SK-N-SH (cell line): ENCODE data around the gene LMOD3. TPM values are rescaled to one million over a fixed set of nuclear protein-coding genes. Genes with fewer than 3 reads are reported as not detected.
A peak's percentile ranks its signal among the peaks of the same experiment; 100 is the strongest.

Experiments
- CTCF ChIA-PET: fragments of 300-600, 350-600 bp; formaldehyde crosslinking; extraction: SDS; loops from one replicate; lab custom pipeline; 2021; lab: Yijun Ruan, JAX
- POLR2A ChIA-PET: fragments of 350-600 bp; sonication (Branson Sonifier 250); formaldehyde crosslinking; extraction: SDS; loops from one replicate; lab custom pipeline; 2020; ENCODE audit warnings: antibody characterized with exemption, inconsistent platforms; lab: Yijun Ruan, JAX
- DNase-seq: peaks from one replicate; pipeline ENCODE4 v3.0.0; 2012
- H2AFZ ChIP-seq: fragments of 200-600 bp; sonication (generic); 2 replicates; pipeline ENCODE4 v1.8.1; 2016; ENCODE audit warnings: antibody characterized with exemption, mild to moderate bottlenecking, low read depth
- H3F3A ChIP-seq: fragments of 200-600 bp; sonication (generic); replicated peaks from 2 replicates; pipeline ENCODE3; 2016; ENCODE audit warnings: antibody characterized with exemption, mild to moderate bottlenecking; ENCODE audit not compliant: insufficient read depth
- H3K27ac ChIP-seq, 2 experiments: fragments of 200-500 bp in 1 of 2; fragments of 200-600 bp in 1 of 2; sonication (Bioruptor generic) in 1 of 2; sonication (generic), shearing (Covaris generic) in 1 of 2; 2 replicates each; pipeline versions ENCODE4 v1.5.1 to v1.6.1; 2014 to 2016; ENCODE audit warnings: low read depth in 2 of 2, inconsistent platforms in 1 of 2, low read length in 1 of 2, mild to moderate bottlenecking in 1 of 2, mixed read lengths in 1 of 2
- H3K27me3 ChIP-seq: fragments of 200-600 bp; sonication (generic), shearing (Covaris generic); 2 replicates; pipeline ENCODE4 v1.6.1; 2016; ENCODE audit warnings: mixed run types; ENCODE audit not compliant: insufficient read depth
- H3K36me3 ChIP-seq, 2 experiments: fragments of 200-500 bp in 1 of 2; fragments of 200-600 bp in 1 of 2; sonication (Bioruptor generic) in 1 of 2; sonication (generic) in 1 of 2; replicated peaks in 1 of 2; 2 replicates each; pipeline versions ENCODE3 to v1.5.1; 2014 to 2016; ENCODE audit warnings: low read length in 1 of 2, mild to moderate bottlenecking in 1 of 2; ENCODE audit not compliant: insufficient read depth in 2 of 2, control insufficient read depth in 1 of 2
- H3K4me1 ChIP-seq, 2 experiments: fragments of 200-500 bp in 1 of 2; fragments of 200-600 bp in 1 of 2; sonication (Bioruptor generic) in 1 of 2; sonication (generic), shearing (Covaris generic) in 1 of 2; 2 replicates each; pipeline versions ENCODE4 v1.5.1 to v1.6.1; 2014 to 2016; ENCODE audit warnings: low read depth in 1 of 2, low read length in 1 of 2, mixed run types in 1 of 2; ENCODE audit not compliant: insufficient read depth in 2 of 2, control insufficient read depth in 1 of 2
- H3K4me2 ChIP-seq: fragments of 200-600 bp; sonication (generic), shearing (Covaris generic); 2 replicates; pipeline ENCODE4 v1.6.1; 2017; ENCODE audit warnings: mixed run types
- H3K4me3 ChIP-seq, 2 experiments: fragments of 200-500 bp in 1 of 2; fragments of 200-600 bp in 1 of 2; sonication (Bioruptor generic) in 1 of 2; sonication (generic), shearing (Covaris generic) in 1 of 2; 2 replicates each; pipeline versions ENCODE4 v1.5.1 to v1.8.1; 2014 to 2016; ENCODE audit warnings: low read depth in 2 of 2, inconsistent platforms in 1 of 2, low read length in 1 of 2, mild to moderate bottlenecking in 1 of 2, mixed read lengths in 1 of 2, moderate library complexity in 1 of 2
- H3K79me2 ChIP-seq: fragments of 200-600 bp; sonication (generic); 2 replicates; pipeline ENCODE4 v1.8.1; 2017; ENCODE audit warnings: mild to moderate bottlenecking; ENCODE audit not compliant: insufficient read depth
- H3K9ac ChIP-seq: fragments of 200-600 bp; sonication (generic); 2 replicates; pipeline ENCODE4 v1.6.1; 2017; ENCODE audit warnings: mixed run types
- H3K9me2 ChIP-seq: fragments of 200-600 bp; sonication (generic); 2 replicates; pipeline ENCODE4 v1.6.1; 2017; ENCODE audit warnings: mixed run types
- H3K9me3 ChIP-seq: fragments of 200-600 bp; sonication (generic); 2 replicates; pipeline ENCODE4 v1.6.1; 2017; ENCODE audit warnings: mixed run types, mild to moderate bottlenecking, moderate library complexity
- H4K20me1 ChIP-seq: fragments of 200-600 bp; sonication (generic); 2 replicates; pipeline ENCODE4 v1.6.1; 2017; ENCODE audit warnings: mild to moderate bottlenecking, mixed run types; ENCODE audit not compliant: insufficient read depth
- EP300 ChIP-seq, 2 experiments: IDR thresholded peaks; 2 replicates each; pipeline versions ENCODE4 v1.4.0 to v1.6.1; 2012; ENCODE audit warnings: borderline replicate concordance in 1 of 2, low read depth in 1 of 2, low read length in 1 of 2
- FOSL2 ChIP-seq: IDR thresholded peaks from 2 replicates; pipeline ENCODE4 v1.4.0; 2012; ENCODE audit warnings: low read depth, mild to moderate bottlenecking, moderate library complexity, borderline replicate concordance
- JUND ChIP-seq: IDR thresholded peaks from 2 replicates; pipeline ENCODE4 v1.4.0; 2012
- NFIC ChIP-seq: IDR thresholded peaks from 2 replicates; pipeline ENCODE4 v1.4.0; 2012; ENCODE audit warnings: borderline replicate concordance
- NRF1 ChIP-seq: IDR thresholded peaks from 2 replicates; pipeline ENCODE4 v1.6.1; 2012; ENCODE audit warnings: low read depth, mild to moderate bottlenecking, low read length
- POLR2AphosphoS5 ChIP-seq: IDR thresholded peaks from 2 replicates; pipeline ENCODE4 v1.6.1; 2012; ENCODE audit warnings: low read depth, low read length
- RAD21 ChIP-seq: IDR thresholded peaks from 2 replicates; pipeline ENCODE4 v1.6.1; 2012; ENCODE audit warnings: mild to moderate bottlenecking, low read length
- SIN3A ChIP-seq: IDR thresholded peaks from 2 replicates; pipeline ENCODE4 v1.6.1; 2012; ENCODE audit warnings: low read depth, mild to moderate bottlenecking, low read length, moderate library complexity, borderline replicate concordance
- TAF1 ChIP-seq: IDR thresholded peaks from 2 replicates; pipeline ENCODE4 v1.6.1; 2012; ENCODE audit warnings: low read depth, mild to moderate bottlenecking, low read length, moderate library complexity, borderline replicate concordance
- TCF12 ChIP-seq: IDR thresholded peaks from 2 replicates; pipeline ENCODE4 v1.4.0; 2012
- YY1 ChIP-seq: IDR thresholded peaks from 2 replicates; pipeline ENCODE4 v1.4.0; 2012; ENCODE audit warnings: low read depth, mild to moderate bottlenecking
- WGBS: methylation state at CpG from one replicate; pipeline ENCODE4 v1.1.6; 2017; ENCODE audit warnings: low lambda C conversion rate; 5-methylcytosine and 5-hydroxymethylcytosine counted together
- polyA plus RNA-seq, 3 experiments: library from polyadenylated mRNA; depleted of rRNA; stranded (reverse); fragments of >200 nt; gene quantifications; 2 replicates each; pipeline ENCODE4 v1.2.3, GENCODE V29; 2012
- TF ChIP-seq, protein P1 (sequence below): IDR thresholded peaks from 2 replicates; pipeline ENCODE4 v1.4.0; 2012; ENCODE audit warnings: low read depth

Gene LMOD3
- polyA plus RNA-seq, 1 of the 3 experiments (the other 2 are of a cell fraction) = not detected

GRCh38 chr3:69085833-69086722 lies 36.3 kb downstream of the LMOD3 start:
- peaks cover 48% of the 10 kb centered on the region for H3F3A ChIP-seq
- peaks cover 22% of the 10 kb centered on the region for H4K20me1 ChIP-seq
- peak overlapping the region; percentile 92 to 93 for H3K4me3 ChIP-seq
- peak overlapping the region; percentile 75; the same call in 1 of the 2 replicates for H2AFZ ChIP-seq
- DNase-seq = peak; percentile 37
- peak overlapping the region; percentile 72 for H3K4me2 ChIP-seq
- no peak for TF ChIP-seq RAD21
- TF ChIP-seq SIN3A = no peak
- TF ChIP-seq NFIC = peak; percentile 97
- TF ChIP-seq FOSL2 = peak; percentile 65; the same call in 1 of the 2 replicates
- no peak; a peak in 1 of 4 replicates for TF ChIP-seq EP300 (IDR thresholded peaks at IDR 0.05; ENCODE audit: borderline replicate concordance in 1 of 2, low read depth in 1 of 2, low read length in 1 of 2)
- TF ChIP-seq TCF12 = peak; percentile 45; the same call in 1 of the 2 replicates
- TF ChIP-seq POLR2AphosphoS5 = peak; percentile 65; the same call in 1 of the 2 replicates
- TF ChIP-seq, protein P1, sequence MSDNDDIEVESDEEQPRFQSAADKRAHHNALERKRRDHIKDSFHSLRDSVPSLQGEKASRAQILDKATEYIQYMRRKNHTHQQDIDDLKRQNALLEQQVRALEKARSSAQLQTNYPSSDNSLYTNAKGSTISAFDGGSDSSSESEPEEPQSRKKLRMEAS = peak; percentile 44
- TF ChIP-seq JUND = peak; percentile 48; the same call in 1 of the 2 replicates
- TF ChIP-seq NRF1 = no peak
- TF ChIP-seq TAF1 = 0 out of 2 replicates have a peak, but pooled peaks have one; percentile 31
- H3K27ac ChIP-seq = peak overlapping the region; percentile 78 to 94
- H3K36me3 ChIP-seq = peaks cover 0 to 11% of the 10 kb centered on the region in 2 experiments
- CTCF ChIA-PET = interaction anchor here (0.7 to 1.3 kb wide), 3 partner anchors 34 to 220 kb away, joined by 3 to 8 read pairs (median 4); no protein-coding TSS in a partner anchor
- H3K27me3 ChIP-seq = no peaks in the 10 kb centered on the region
- H3K4me1 ChIP-seq = peaks cover 33 to 54% of the 10 kb centered on the region in 2 experiments
- POLR2A ChIA-PET = interaction anchor here (0.7 kb wide), 1 partner anchor 34 kb away, joined by 3 read pairs; the partner anchor contains the start of gene TMF1
- no peaks in the 10 kb centered on the region for H3K9me3 ChIP-seq
- peak overlapping the region; percentile 86 for H3K9ac ChIP-seq
- 13% methylated on average over 6 of the region's 8 CpGs for WGBS
- H3K79me2 ChIP-seq = peaks cover 62% of the 10 kb centered on the region
- no peaks in the 10 kb centered on the region for H3K9me2 ChIP-seq

- TF ChIP-seq JUND (no peak), YY1 (peak; percentile 39; the same call in 1 of the 2 replicates)
- peak overlapping the region; percentile 86 for H3K9ac ChIP-seq
- POLR2A ChIA-PET = interaction anchor here (1.4 kb wide), 1 partner anchor 33 kb away, joined by 5 read pairs; the partner anchor contains the start of gene TMF1
- H3K36me3 ChIP-seq = peaks cover 0 to 11% of the 10 kb centered on the region in 2 experiments
- H3K4me1 ChIP-seq = peaks cover 35 to 51% of the 10 kb centered on the region in 2 experiments
- peak overlapping the region; percentile 75 for H2AFZ ChIP-seq
- H3K27ac ChIP-seq = peak overlapping the region; percentile 78 to 94
- WGBS = 1% methylated on average over 26 of the region's 26 CpGs
- no peaks in the 10 kb centered on the region for H3K27me3 ChIP-seq
- H3K79me2 ChIP-seq = peaks cover 55% of the 10 kb centered on the region
- no peaks in the 10 kb centered on the region for H3K9me3 ChIP-seq
- H3F3A ChIP-seq = peaks cover 47% of the 10 kb centered on the region
- H3K9me2 ChIP-seq = no peaks in the 10 kb centered on the region
- peak overlapping the region; percentile 92 to 93 for H3K4me3 ChIP-seq
- DNase-seq = peak; percentile 47
- H4K20me1 ChIP-seq = peaks cover 16% of the 10 kb centered on the region
- peak overlapping the region; percentile 72 for H3K4me2 ChIP-seq
- CTCF ChIA-PET = interaction anchor here (1.1 to 1.6 kb wide), 2 partner anchors 13 to 36 kb away, joined by 4 to 6 read pairs; no protein-coding TSS in a partner anchor
These were observed 37.1 kb downstream of the LMOD3 start for GRCh38 chr3:69085168-69085832.
